Smooth muscle cell of trachea (primary cell): ENCODE data around the gene TMEM161B. TPM values are rescaled to one million over a fixed set of nuclear protein-coding genes. Genes with fewer than 3 reads are reported as not detected.

Experiments used
- total RNA-seq: library from RNA; depleted of rRNA; stranded (reverse); fragments of >200 nt; gene quantifications from 2 replicates; pipeline ENCODE4 v1.2.1, GENCODE V29; 2014

The TMEM161B gene
- 12.1 and 18.8 TPM in 2 replicates for total RNA-seq

DNA sequence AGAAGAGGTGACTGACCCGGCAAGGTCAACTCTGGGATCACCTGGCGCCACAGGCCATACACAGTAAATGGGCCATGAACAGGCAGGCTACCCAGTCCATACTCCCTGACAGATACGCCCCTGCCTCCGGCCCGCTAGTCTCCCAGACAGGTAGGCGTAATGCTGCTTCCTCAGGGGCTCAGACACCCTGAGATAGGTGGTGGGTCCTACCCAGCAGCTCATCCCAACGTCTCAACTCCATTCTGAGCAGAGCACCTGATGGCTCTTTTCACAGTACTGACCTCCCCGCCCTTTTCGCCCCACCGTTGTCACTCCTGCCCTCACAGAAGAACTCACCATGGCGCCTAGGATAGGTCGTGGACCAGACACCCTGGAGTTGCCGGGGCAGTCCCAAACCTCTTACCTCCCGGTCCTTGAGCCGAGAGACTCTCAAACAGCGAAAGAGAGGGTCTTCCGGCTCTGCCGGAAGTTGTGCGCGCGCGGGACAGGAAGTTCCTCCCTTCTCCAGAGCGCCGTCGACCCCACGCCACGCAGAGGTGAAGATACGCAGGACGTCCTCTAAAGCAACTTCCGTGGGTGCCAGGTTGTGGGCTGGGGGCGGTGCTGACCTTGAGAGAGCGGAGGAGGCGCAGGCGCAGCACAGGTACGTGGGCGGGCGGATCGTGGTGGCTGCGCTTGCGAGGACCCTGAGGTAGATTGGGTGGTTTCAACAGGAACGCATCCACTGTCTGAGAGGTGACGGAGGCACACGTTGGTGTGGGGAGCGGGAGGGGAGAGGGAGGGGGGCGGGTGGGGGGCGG is at the start of gene TMEM161B:
TMEM161B (minus strand) TSS at position 461 of the 800 bp plus-strand sequence; CDS start at position 339, 122 bp downstream.

